PFSK-1 (cell line): ENCODE results near the gene GTPBP3.

Source experiments
- FOXP2 ChIP-seq: optimal IDR thresholded peaks from 2 replicates; pipeline ENCODE3; 2011; ENCODE audit warnings: borderline replicate concordance, control low read depth, inconsistent platforms; ENCODE audit not compliant: insufficient read depth; ENCODE audit errors: extremely low read length, extremely low read depth
- POLR2AphosphoS5 ChIP-seq: IDR thresholded peaks from 2 replicates; pipeline ENCODE4 v1.6.1; 2012; ENCODE audit warnings: low read depth, mild to moderate bottlenecking, control low read depth, low read length, moderate library complexity
- REST ChIP-seq, 2 experiments: IDR thresholded peaks; 2 replicates each; pipeline versions ENCODE4 v1.6.1 to v1.8.0; 2011 to 2012; ENCODE audit warnings: low read depth in 2 of 2, low read length in 2 of 2, control low read depth in 1 of 2, inconsistent platforms in 1 of 2, mild to moderate bottlenecking in 1 of 2, moderate library complexity in 1 of 2; ENCODE audit not compliant: insufficient read depth in 1 of 2
- SIN3A ChIP-seq: IDR thresholded peaks from 2 replicates; pipeline ENCODE4 v1.6.1; 2012; ENCODE audit warnings: mild to moderate bottlenecking, low read length, moderate library complexity, borderline replicate concordance; ENCODE audit not compliant: insufficient read depth
- TAF1 ChIP-seq: IDR thresholded peaks from 2 replicates; pipeline ENCODE4 v1.6.1; 2012; ENCODE audit warnings: low read length, control low read depth, borderline replicate concordance; ENCODE audit not compliant: insufficient read depth

Gene GTPBP3

GRCh38 chr19:17294051-17294891 lies 43.1 kb upstream of the GTPBP3 start:
- TF ChIP-seq SIN3A, result no peak
- TF ChIP-seq TAF1, result no peak
- no peak for TF ChIP-seq FOXP2
- TF ChIP-seq POLR2AphosphoS5, result no peak
- no peak for TF ChIP-seq REST (IDR thresholded peaks at IDR 0.05; ENCODE audit: insufficient read depth in 1 of 2, low read depth in 2 of 2, low read length in 2 of 2)

- TF ChIP-seq SIN3A (no peak), POLR2AphosphoS5 (no peak), TAF1 (no peak), FOXP2 (no peak)
Measured at GRCh38 chr19:17296273-17296672, 41.1 kb upstream of the GTPBP3 start.

GRCh38 chr19:17296976-17297375 lies 40.4 kb upstream of the GTPBP3 start:
- TF ChIP-seq FOXP2 (no peak), POLR2AphosphoS5 (no peak), REST (IDR thresholded peaks at IDR 0.05; ENCODE audit: insufficient read depth in 1 of 2, low read depth in 2 of 2, low read length in 2 of 2) (no peak), SIN3A (no peak), TAF1 (no peak)

GRCh38 chr19:17300992-17301619 lies 36.2 kb upstream of the GTPBP3 start:
- TF ChIP-seq POLR2AphosphoS5, result no peak
- TF ChIP-seq REST (IDR thresholded peaks at IDR 0.05; ENCODE audit: insufficient read depth in 1 of 2, low read depth in 2 of 2, low read length in 2 of 2), result no peak
- TF ChIP-seq SIN3A, result no peak
- TF ChIP-seq FOXP2, result no peak
- TF ChIP-seq TAF1, result no peak

- no peak for TF ChIP-seq FOXP2
- TF ChIP-seq POLR2AphosphoS5, result no peak
- TF ChIP-seq TAF1, result no peak
- TF ChIP-seq SIN3A, result no peak
- no peak for TF ChIP-seq REST (IDR thresholded peaks at IDR 0.05; ENCODE audit: insufficient read depth in 1 of 2, low read depth in 2 of 2, low read length in 2 of 2)
Measured at GRCh38 chr19:17302391-17303166, 34.8 kb upstream of the GTPBP3 start.
